ENCODE data around the gene MALSU1.
A peak's percentile ranks its signal among the peaks of the same experiment; 100 is the strongest.

The MALSU1 gene

GRCh38 chr7:23347682-23348180, 48.6 kb downstream of the MALSU1 start:
- H3K9me3 ChIP-seq = no peaks in the 10 kb centered on the region
- no peak overlapping the region for H3K4me3 ChIP-seq (ENCODE audit: low read depth in 1 of 2, low read length in 1 of 2)
- H3K4me1 ChIP-seq (ENCODE audit: control insufficient read depth in 1 of 2, insufficient read depth in 1 of 2, low read depth in 1 of 2, low read length in 1 of 2) = peaks cover 18 to 20% of the 10 kb centered on the region in 2 experiments
- no peaks in the 10 kb centered on the region for H3K36me3 ChIP-seq
- TF ChIP-seq CTCF (IDR thresholded peaks at IDR 0.05) = no peak
- no peaks in the 10 kb centered on the region for H3K27me3 ChIP-seq
- peak overlapping the region; percentile 9 for H3K27ac ChIP-seq

- H3K9me3 ChIP-seq = no peaks in the 10 kb centered on the region
- H3K4me3 ChIP-seq (ENCODE audit: low read depth in 1 of 2, low read length in 1 of 2) = no peak overlapping the region
- H3K36me3 ChIP-seq = no peaks in the 10 kb centered on the region
- no peak for TF ChIP-seq CTCF (IDR thresholded peaks at IDR 0.05)
- H3K27me3 ChIP-seq = no peaks in the 10 kb centered on the region
- H3K4me1 ChIP-seq (ENCODE audit: control insufficient read depth in 1 of 2, insufficient read depth in 1 of 2, low read depth in 1 of 2, low read length in 1 of 2) = peaks cover 18 to 20% of the 10 kb centered on the region in 2 experiments
- no peak overlapping the region for H3K27ac ChIP-seq
These were observed 50.5 kb downstream of the MALSU1 start for GRCh38 chr7:23349484-23350157.

- TF ChIP-seq CTCF (IDR thresholded peaks at IDR 0.05) = no peak
- H3K27ac ChIP-seq = no peak overlapping the region
- H3K4me1 ChIP-seq (ENCODE audit: control insufficient read depth in 1 of 2, insufficient read depth in 1 of 2, low read depth in 1 of 2, low read length in 1 of 2) = peaks cover 18 to 20% of the 10 kb centered on the region in 2 experiments
- no peaks in the 10 kb centered on the region for H3K36me3 ChIP-seq
- no peak overlapping the region for H3K4me3 ChIP-seq (ENCODE audit: low read depth in 1 of 2, low read length in 1 of 2)
- no peaks in the 10 kb centered on the region for H3K9me3 ChIP-seq
- no peaks in the 10 kb centered on the region for H3K27me3 ChIP-seq
These were observed 51.3 kb downstream of the MALSU1 start for GRCh38 chr7:23350466-23350865.

- no peaks in the 10 kb centered on the region for H3K27me3 ChIP-seq
- no peak overlapping the region for H3K27ac ChIP-seq
- no peak for TF ChIP-seq CTCF (IDR thresholded peaks at IDR 0.05)
- H3K36me3 ChIP-seq = no peaks in the 10 kb centered on the region
- no peaks in the 10 kb centered on the region for H3K9me3 ChIP-seq
- no peak overlapping the region for H3K4me3 ChIP-seq (ENCODE audit: low read depth in 1 of 2, low read length in 1 of 2)
- H3K4me1 ChIP-seq (ENCODE audit: control insufficient read depth in 1 of 2, insufficient read depth in 1 of 2, low read depth in 1 of 2, low read length in 1 of 2) = peaks cover 6 to 17% of the 10 kb centered on the region in 2 experiments
These were observed 54.0 kb downstream of the MALSU1 start for GRCh38 chr7:23353172-23353571.

- H3K36me3 ChIP-seq = no peaks in the 10 kb centered on the region
- H3K4me3 ChIP-seq (ENCODE audit: low read depth in 1 of 2, low read length in 1 of 2) = no peak overlapping the region
- H3K27me3 ChIP-seq = no peaks in the 10 kb centered on the region
- TF ChIP-seq CTCF (IDR thresholded peaks at IDR 0.05) = no peak
- no peaks in the 10 kb centered on the region for H3K9me3 ChIP-seq
- peaks cover 6 to 24% of the 10 kb centered on the region in 2 experiments for H3K4me1 ChIP-seq (ENCODE audit: control insufficient read depth in 1 of 2, insufficient read depth in 1 of 2, low read depth in 1 of 2, low read length in 1 of 2)
- H3K27ac ChIP-seq = no peak overlapping the region
These were observed 57.0 kb downstream of the MALSU1 start for GRCh38 chr7:23356168-23356567.
